NCI-H82 treated with DMSO at 0.1 percent for 48 hours (cell line): ENCODE data around the gene TRDN.
"Not testable (repeated sequence)": the region's sequence is repeated elsewhere in the genome, so short reads cannot be mapped to it uniquely, and the experiment has no call there.

Experiments
- DNase-seq: peaks from one replicate; lab custom pipeline; 2025; ENCODE audit not compliant: unreplicated experiment; lab: John Stamatoyannopoulos, UW

Gene TRDN

GRCh38 chr6:123565529-123565928 lies 71.2 kb downstream of the TRDN start:
- DNase-seq = no peak

- no peak for DNase-seq
Measured at GRCh38 chr6:123564361-123564760, 72.4 kb downstream of the TRDN start.

GRCh38 chr6:123562677-123563076 lies 74.1 kb downstream of the TRDN start:
- DNase-seq = no peak

GRCh38 chr6:123562264-123562663 lies 74.5 kb downstream of the TRDN start:
- DNase-seq = no peak

- DNase-seq = not testable (repeated sequence)
Measured at GRCh38 chr6:123559816-123560215, 76.9 kb downstream of the TRDN start.

GRCh38 chr6:123557474-123557873 lies 79.3 kb downstream of the TRDN start:
- not testable (repeated sequence) for DNase-seq

GRCh38 chr6:123551939-123552707 lies 84.6 kb downstream of the TRDN start:
- no peak for DNase-seq

- DNase-seq = no peak
Measured at GRCh38 chr6:123550052-123550617, 86.6 kb downstream of the TRDN start.

GRCh38 chr6:123549476-123549875 lies 87.3 kb downstream of the TRDN start:
- DNase-seq = no peak

- no peak for DNase-seq
Measured at GRCh38 chr6:123547216-123547978, 89.4 kb downstream of the TRDN start.

GRCh38 chr6:123546537-123546936 lies 90.2 kb downstream of the TRDN start:
- no peak for DNase-seq

- no peak for DNase-seq
Measured at GRCh38 chr6:123541462-123541861, 95.3 kb downstream of the TRDN start.

GRCh38 chr6:123533862-123534648 lies 102.7 kb downstream of the TRDN start:
- no peak for DNase-seq

GRCh38 chr6:123529843-123530242 lies 106.9 kb downstream of the TRDN start:
- no peak for DNase-seq

- DNase-seq = no peak
Measured at GRCh38 chr6:123529058-123529457, 107.7 kb downstream of the TRDN start.

- no peak for DNase-seq
Measured at GRCh38 chr6:123527406-123527805, 109.3 kb downstream of the TRDN start.

GRCh38 chr6:123526128-123526527 lies 110.6 kb downstream of the TRDN start:
- DNase-seq = no peak

- no peak for DNase-seq
Measured at GRCh38 chr6:123524781-123525180, 112.0 kb downstream of the TRDN start.

GRCh38 chr6:123520217-123520616 lies 116.5 kb downstream of the TRDN start:
- DNase-seq = no peak

GRCh38 chr6:123519189-123519505 lies 117.6 kb downstream of the TRDN start:
- no peak for DNase-seq

GRCh38 chr6:123518441-123519188 lies 118.1 kb downstream of the TRDN start:
- DNase-seq = no peak
